SK-N-SH (cell line): Measurements from ENCODE around the gene BLOC1S3. TPM values are rescaled to one million over a fixed set of nuclear protein-coding genes. Genes with fewer than 3 reads are reported as not detected.

Experiments used
- CTCF ChIA-PET: fragments of 300-600, 350-600 bp; formaldehyde crosslinking; extraction: SDS; loops from one replicate; lab custom pipeline; 2021; lab: Yijun Ruan, JAX
- POLR2A ChIA-PET: fragments of 350-600 bp; sonication (Branson Sonifier 250); formaldehyde crosslinking; extraction: SDS; loops from one replicate; lab custom pipeline; 2020; ENCODE audit warnings: antibody characterized with exemption, inconsistent platforms; lab: Yijun Ruan, JAX
- DNase-seq: peaks from one replicate; pipeline ENCODE4 v3.0.0; 2012
- H2AFZ ChIP-seq: fragments of 200-600 bp; sonication (generic); 2 replicates; pipeline ENCODE4 v1.8.1; 2016; ENCODE audit warnings: antibody characterized with exemption, mild to moderate bottlenecking, low read depth
- H3F3A ChIP-seq: fragments of 200-600 bp; sonication (generic); replicated peaks from 2 replicates; pipeline ENCODE3; 2016; ENCODE audit warnings: antibody characterized with exemption, mild to moderate bottlenecking; ENCODE audit not compliant: insufficient read depth
- H3K27ac ChIP-seq, 2 experiments: fragments of 200-500 bp in 1 of 2; fragments of 200-600 bp in 1 of 2; sonication (Bioruptor generic) in 1 of 2; sonication (generic), shearing (Covaris generic) in 1 of 2; 2 replicates each; pipeline versions ENCODE4 v1.5.1 to v1.6.1; 2014 to 2016; ENCODE audit warnings: low read depth in 2 of 2, inconsistent platforms in 1 of 2, low read length in 1 of 2, mild to moderate bottlenecking in 1 of 2, mixed read lengths in 1 of 2
- H3K27me3 ChIP-seq: fragments of 200-600 bp; sonication (generic), shearing (Covaris generic); 2 replicates; pipeline ENCODE4 v1.6.1; 2016; ENCODE audit warnings: mixed run types; ENCODE audit not compliant: insufficient read depth
- H3K36me3 ChIP-seq, 2 experiments: fragments of 200-500 bp in 1 of 2; fragments of 200-600 bp in 1 of 2; sonication (Bioruptor generic) in 1 of 2; sonication (generic) in 1 of 2; replicated peaks in 1 of 2; 2 replicates each; pipeline versions ENCODE3 to v1.5.1; 2014 to 2016; ENCODE audit warnings: low read length in 1 of 2, mild to moderate bottlenecking in 1 of 2; ENCODE audit not compliant: insufficient read depth in 2 of 2, control insufficient read depth in 1 of 2
- H3K4me1 ChIP-seq, 2 experiments: fragments of 200-500 bp in 1 of 2; fragments of 200-600 bp in 1 of 2; sonication (Bioruptor generic) in 1 of 2; sonication (generic), shearing (Covaris generic) in 1 of 2; 2 replicates each; pipeline versions ENCODE4 v1.5.1 to v1.6.1; 2014 to 2016; ENCODE audit warnings: low read depth in 1 of 2, low read length in 1 of 2, mixed run types in 1 of 2; ENCODE audit not compliant: insufficient read depth in 2 of 2, control insufficient read depth in 1 of 2
- H3K4me2 ChIP-seq: fragments of 200-600 bp; sonication (generic), shearing (Covaris generic); 2 replicates; pipeline ENCODE4 v1.6.1; 2017; ENCODE audit warnings: mixed run types
- H3K4me3 ChIP-seq, 2 experiments: fragments of 200-500 bp in 1 of 2; fragments of 200-600 bp in 1 of 2; sonication (Bioruptor generic) in 1 of 2; sonication (generic), shearing (Covaris generic) in 1 of 2; 2 replicates each; pipeline versions ENCODE4 v1.5.1 to v1.8.1; 2014 to 2016; ENCODE audit warnings: low read depth in 2 of 2, inconsistent platforms in 1 of 2, low read length in 1 of 2, mild to moderate bottlenecking in 1 of 2, mixed read lengths in 1 of 2, moderate library complexity in 1 of 2
- H3K79me2 ChIP-seq: fragments of 200-600 bp; sonication (generic); 2 replicates; pipeline ENCODE4 v1.8.1; 2017; ENCODE audit warnings: mild to moderate bottlenecking; ENCODE audit not compliant: insufficient read depth
- H3K9ac ChIP-seq: fragments of 200-600 bp; sonication (generic); 2 replicates; pipeline ENCODE4 v1.6.1; 2017; ENCODE audit warnings: mixed run types
- H3K9me2 ChIP-seq: fragments of 200-600 bp; sonication (generic); 2 replicates; pipeline ENCODE4 v1.6.1; 2017; ENCODE audit warnings: mixed run types
- H3K9me3 ChIP-seq: fragments of 200-600 bp; sonication (generic); 2 replicates; pipeline ENCODE4 v1.6.1; 2017; ENCODE audit warnings: mixed run types, mild to moderate bottlenecking, moderate library complexity
- H4K20me1 ChIP-seq: fragments of 200-600 bp; sonication (generic); 2 replicates; pipeline ENCODE4 v1.6.1; 2017; ENCODE audit warnings: mild to moderate bottlenecking, mixed run types; ENCODE audit not compliant: insufficient read depth
- ELF1 ChIP-seq: IDR thresholded peaks from 2 replicates; pipeline ENCODE4 v1.4.0; 2012
- EZH2phosphoT487 ChIP-seq: fragments of 200-600 bp; sonication (generic); IDR thresholded peaks from 2 replicates; pipeline ENCODE4 v1.6.1; 2017; ENCODE audit warnings: low read depth, mixed run types, mild to moderate bottlenecking, antibody characterized with exemption, moderate library complexity, borderline replicate concordance
- FOSL2 ChIP-seq: IDR thresholded peaks from 2 replicates; pipeline ENCODE4 v1.4.0; 2012; ENCODE audit warnings: low read depth, mild to moderate bottlenecking, moderate library complexity, borderline replicate concordance
- FOXM1 ChIP-seq: IDR thresholded peaks from 2 replicates; pipeline ENCODE4 v1.4.0; 2012; ENCODE audit warnings: low read depth, mild to moderate bottlenecking
- GABPA ChIP-seq: IDR thresholded peaks from 2 replicates; pipeline ENCODE4 v1.4.0; 2012; ENCODE audit warnings: low read depth, mild to moderate bottlenecking
- JUND ChIP-seq: IDR thresholded peaks from 2 replicates; pipeline ENCODE4 v1.4.0; 2012
- MXI1 ChIP-seq: IDR thresholded peaks from 2 replicates; pipeline ENCODE4 v1.6.1; 2012; ENCODE audit warnings: mild to moderate bottlenecking, low read depth, low read length, improper control_type of control experiment
- NRF1 ChIP-seq: IDR thresholded peaks from 2 replicates; pipeline ENCODE4 v1.6.1; 2012; ENCODE audit warnings: low read depth, mild to moderate bottlenecking, low read length
- RAD21 ChIP-seq: IDR thresholded peaks from 2 replicates; pipeline ENCODE4 v1.6.1; 2012; ENCODE audit warnings: mild to moderate bottlenecking, low read length
- RCOR1 ChIP-seq: fragments of 150-350 bp; IDR thresholded peaks from 2 replicates; pipeline ENCODE4 v1.6.1; 2017; ENCODE audit warnings: antibody characterized with exemption, low read length
- SIN3A ChIP-seq: IDR thresholded peaks from 2 replicates; pipeline ENCODE4 v1.6.1; 2012; ENCODE audit warnings: low read depth, mild to moderate bottlenecking, low read length, moderate library complexity, borderline replicate concordance
- TAF1 ChIP-seq: IDR thresholded peaks from 2 replicates; pipeline ENCODE4 v1.6.1; 2012; ENCODE audit warnings: low read depth, mild to moderate bottlenecking, low read length, moderate library complexity, borderline replicate concordance
- YY1 ChIP-seq: IDR thresholded peaks from 2 replicates; pipeline ENCODE4 v1.4.0; 2012; ENCODE audit warnings: low read depth, mild to moderate bottlenecking
- WGBS: methylation state at CpG from one replicate; pipeline ENCODE4 v1.1.6; 2017; ENCODE audit warnings: low lambda C conversion rate; 5-methylcytosine and 5-hydroxymethylcytosine counted together
- polyA plus RNA-seq, 3 experiments: library from polyadenylated mRNA; depleted of rRNA; stranded (reverse); fragments of >200 nt; gene quantifications; 2 replicates each; pipeline ENCODE4 v1.2.3, GENCODE V29; 2012
- TF ChIP-seq, protein P1 (sequence below): fragments of 150-350 bp; IDR thresholded peaks from 2 replicates; pipeline ENCODE4 v1.6.1; 2017; ENCODE audit warnings: antibody characterized with exemption, low read length, low read depth, borderline replicate concordance
- TF ChIP-seq, protein P2 (sequence below): IDR thresholded peaks from 2 replicates; pipeline ENCODE4 v1.4.0; 2012; ENCODE audit warnings: low read depth

Gene BLOC1S3
- polyA plus RNA-seq, 1 of the 3 experiments (the other 2 are of a cell fraction), result 3.0 TPM

DNA sequence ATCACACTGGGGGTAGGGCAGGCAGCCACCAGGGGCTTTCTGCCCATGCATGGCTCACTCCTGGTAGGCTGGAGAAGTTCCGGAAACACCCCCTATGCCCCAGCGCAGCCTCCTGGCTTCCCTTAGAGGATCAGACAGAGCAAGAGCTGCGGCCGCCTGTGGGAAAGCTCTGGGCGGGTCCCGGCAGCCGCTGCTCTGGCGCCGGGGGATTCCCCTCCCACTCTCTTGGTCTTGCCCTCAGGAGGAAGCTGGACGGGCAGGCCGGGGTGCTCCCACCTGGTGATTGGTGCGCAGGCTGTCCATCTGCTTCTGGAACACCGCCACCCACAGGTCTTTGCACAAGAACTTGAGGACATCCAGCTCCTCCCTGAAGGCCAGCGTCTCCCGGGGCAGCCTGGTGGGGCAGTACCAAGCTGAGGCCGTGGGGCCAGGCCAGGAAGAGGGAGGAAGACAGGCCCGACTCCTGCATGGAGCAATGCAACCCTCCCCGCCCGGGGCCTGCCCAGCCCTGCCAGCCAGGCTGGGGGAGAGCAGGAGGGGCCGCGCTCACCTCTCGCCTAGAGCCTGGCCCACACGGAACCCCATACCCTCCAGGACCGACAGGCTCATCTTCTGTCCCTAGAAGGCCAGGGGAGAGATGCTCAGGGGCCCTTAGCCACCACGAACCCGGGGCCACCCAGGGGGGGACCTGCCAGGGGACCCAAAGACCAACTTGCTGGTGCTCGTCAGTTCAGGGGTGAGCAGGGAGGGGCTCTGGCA lies 13.8 kb upstream of the BLOC1S3 start:
- ChIA-PET CTCF (interaction anchor here (0.7 to 2.5 kb wide), 4 partner anchors 11 to 174 kb away, joined by 3 to 9 read pairs (median 3); no protein-coding TSS in a partner anchor), POLR2A (interaction anchor here (0.6 kb wide), 1 partner anchor 9 kb away, joined by 3 read pairs; no protein-coding TSS in a partner anchor)
- Histone ChIP-seq H3K27me3 (no peaks in the 10 kb centered on the region), H3K4me2 (no peak overlapping the region), H3K9ac (no peak overlapping the region), H2AFZ (no peak overlapping the region), H4K20me1 (no peaks in the 10 kb centered on the region), H3K4me1 (peaks cover 0 to 9% of the 10 kb centered on the region in 2 experiments; a peak in 1 of 4 replicates), H3F3A (no peaks in the 10 kb centered on the region), H3K36me3 (no peaks in the 10 kb centered on the region), H3K4me3 (no peak overlapping the region), H3K79me2 (no peaks in the 10 kb centered on the region), H3K9me2 (no peaks in the 10 kb centered on the region), H3K27ac (no peak overlapping the region), H3K9me3 (no peaks in the 10 kb centered on the region)
- WGBS, result 100% methylated on average over 1 of the region's 27 CpGs
- no peak for DNase-seq
- no peak for TF ChIP-seq RCOR1
- no peak for TF ChIP-seq RAD21
- no peak for TF ChIP-seq SIN3A
- TF ChIP-seq, protein P1, sequence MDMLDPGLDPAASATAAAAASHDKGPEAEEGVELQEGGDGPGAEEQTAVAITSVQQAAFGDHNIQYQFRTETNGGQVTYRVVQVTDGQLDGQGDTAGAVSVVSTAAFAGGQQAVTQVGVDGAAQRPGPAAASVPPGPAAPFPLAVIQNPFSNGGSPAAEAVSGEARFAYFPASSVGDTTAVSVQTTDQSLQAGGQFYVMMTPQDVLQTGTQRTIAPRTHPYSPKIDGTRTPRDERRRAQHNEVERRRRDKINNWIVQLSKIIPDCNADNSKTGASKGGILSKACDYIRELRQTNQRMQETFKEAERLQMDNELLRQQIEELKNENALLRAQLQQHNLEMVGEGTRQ, result no peak
- no peak for TF ChIP-seq ELF1

DNA sequence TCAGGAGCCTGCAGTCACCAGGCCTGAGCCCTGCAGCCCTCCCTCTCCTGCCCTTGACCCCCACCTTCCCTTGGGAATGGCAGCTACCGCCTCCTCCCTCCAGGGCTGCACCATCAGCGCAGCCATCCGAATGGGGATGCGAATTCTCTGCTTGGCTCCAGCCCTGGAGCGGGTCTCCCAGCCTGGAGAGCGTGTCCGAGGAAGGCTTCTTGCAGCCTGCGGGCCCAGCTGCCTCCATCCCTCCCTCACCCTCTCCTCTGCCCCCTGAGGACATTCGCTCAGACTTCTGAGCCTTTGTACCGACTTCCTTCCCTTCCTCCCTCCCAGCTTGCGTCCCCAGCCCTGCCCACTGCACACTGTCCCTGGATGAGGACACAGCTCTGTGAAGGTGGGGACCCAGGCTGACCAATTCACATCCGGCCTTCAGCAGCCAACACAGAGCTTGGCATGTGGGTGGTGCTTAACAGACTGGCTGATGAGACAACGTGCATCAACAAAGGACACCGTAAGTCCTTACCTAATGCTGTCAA lies 11.8 kb upstream of the BLOC1S3 start:
- no peak overlapping the region for H3K4me2 ChIP-seq
- WGBS, result 75% methylated on average over 6 of the region's 14 CpGs
- no peaks in the 10 kb centered on the region for H3K27me3 ChIP-seq
- no peaks in the 10 kb centered on the region for H3K9me2 ChIP-seq
- no peak overlapping the region for H3K9ac ChIP-seq
- POLR2A ChIA-PET, result no interaction called here
- H3K9me3 ChIP-seq, result no peaks in the 10 kb centered on the region
- H3K36me3 ChIP-seq, result no peaks in the 10 kb centered on the region
- DNase-seq, result no peak
- no peak overlapping the region for H3K4me3 ChIP-seq
- CTCF ChIA-PET, result interaction anchor here (0.9 to 1.8 kb wide), 3 partner anchors 11 to 16 kb away, joined by 3 to 5 read pairs (median 3); partner anchors contain the start of gene TRAPPC6A
- no peaks in the 10 kb centered on the region for H3K79me2 ChIP-seq
- H3K27ac ChIP-seq, result no peak overlapping the region
- no peaks in the 10 kb centered on the region for H3F3A ChIP-seq
- H3K4me1 ChIP-seq, result peaks cover 0 to 4% of the 10 kb centered on the region in 2 experiments; a peak in 1 of 4 replicates
- TF ChIP-seq GABPA, result no peak
- no peak overlapping the region for H2AFZ ChIP-seq
- no peaks in the 10 kb centered on the region for H4K20me1 ChIP-seq

DNA sequence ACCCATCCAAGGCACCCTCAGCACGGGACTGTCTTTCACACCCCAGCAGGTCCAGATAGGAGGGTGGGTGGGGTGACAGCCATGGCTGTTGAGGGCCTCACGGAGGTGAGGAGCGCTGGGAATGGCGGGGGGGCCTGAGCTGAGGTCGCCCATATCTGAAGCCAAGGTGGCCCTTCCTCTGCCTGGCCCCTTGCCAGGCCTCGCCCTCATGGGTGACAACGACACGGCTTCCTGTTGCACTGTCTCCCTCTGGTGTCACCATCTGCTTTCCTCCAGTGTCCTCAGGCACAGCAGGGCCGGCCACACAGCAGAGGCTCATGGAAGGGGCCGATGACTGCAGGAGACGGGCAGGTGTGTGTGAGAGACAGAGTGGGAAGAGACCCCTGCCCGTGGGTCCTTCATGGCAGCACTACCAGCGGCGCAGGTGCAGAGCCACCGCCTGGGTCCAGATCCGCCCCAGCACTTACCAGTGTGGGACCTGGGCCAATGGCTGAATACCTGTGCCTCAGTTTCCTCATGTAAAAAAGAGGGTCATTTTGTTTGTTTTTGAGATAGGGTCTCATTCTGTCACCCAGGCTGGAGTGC lies 9.7 kb upstream of the BLOC1S3 start:
- no peak overlapping the region for H3K27ac ChIP-seq
- H3K36me3 ChIP-seq, result no peaks in the 10 kb centered on the region
- no peak overlapping the region for H3K9ac ChIP-seq
- no peaks in the 10 kb centered on the region for H3K79me2 ChIP-seq
- no peaks in the 10 kb centered on the region for H3F3A ChIP-seq
- ChIA-PET POLR2A (no interaction called here), CTCF (no interaction called here)
- H3K4me3 ChIP-seq, result no peak overlapping the region
- no peak for DNase-seq
- no peak overlapping the region for H2AFZ ChIP-seq
- 93% methylated on average over 4 of the region's 16 CpGs for WGBS
- H3K9me3 ChIP-seq, result no peaks in the 10 kb centered on the region
- no peaks in the 10 kb centered on the region for H3K9me2 ChIP-seq
- H3K27me3 ChIP-seq, result no peaks in the 10 kb centered on the region
- no peak overlapping the region for H3K4me2 ChIP-seq
- no peak for TF ChIP-seq FOSL2
- TF ChIP-seq NRF1, result no peak
- TF ChIP-seq TAF1, result no peak
- no peak for TF ChIP-seq JUND
- TF ChIP-seq EZH2phosphoT487, result no peak
- no peak for TF ChIP-seq MXI1
- TF ChIP-seq, protein P2, sequence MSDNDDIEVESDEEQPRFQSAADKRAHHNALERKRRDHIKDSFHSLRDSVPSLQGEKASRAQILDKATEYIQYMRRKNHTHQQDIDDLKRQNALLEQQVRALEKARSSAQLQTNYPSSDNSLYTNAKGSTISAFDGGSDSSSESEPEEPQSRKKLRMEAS, result no peak
- TF ChIP-seq FOXM1, result no peak
- TF ChIP-seq YY1, result no peak
- TF ChIP-seq SIN3A, result no peak
- TF ChIP-seq, all 33 proteins: peak for 0
- Histone ChIP-seq H4K20me1 (no peaks in the 10 kb centered on the region), H3K4me1 (no peaks in the 10 kb centered on the region)
